Prostate gland (tissue), 2 donors: Measurements from ENCODE around the gene RBM27. TPM values are rescaled to one million over a fixed set of nuclear protein-coding genes. Genes with fewer than 3 reads are reported as not detected.
"Not testable (repeated sequence)": the region's sequence is repeated elsewhere in the genome, so short reads cannot be mapped to it uniquely, and the experiment has no call there.

Experiments
- DNase-seq: peaks from one replicate; pipeline ENCODE4 v3.0.0-alpha.2; 2019; ENCODE audit warnings: low spot score
- H3K27ac ChIP-seq, 2 donors: fragments of 200-600 bp; sonication (generic); 2 replicates each; pipeline ENCODE4 v1.5.1; 2017 to 2019
- H3K27me3 ChIP-seq: fragments of 200-600 bp; sonication (generic); replicated peaks from 2 replicates; pipeline ENCODE4 v1.5.1; 2019; ENCODE audit not compliant: insufficient read depth
- H3K36me3 ChIP-seq, 2 donors: fragments of 200-600 bp; sonication (generic); 1 replicate in 1 of 2; 2 replicates in 1 of 2; pipeline versions ENCODE4 v1.5.1 to v1.8.1; 2017 to 2019
- H3K4me1 ChIP-seq: fragments of 200-600 bp; sonication (generic); replicated peaks from 2 replicates; pipeline ENCODE4 v1.5.1; 2019
- H3K4me3 ChIP-seq, 2 donors: fragments of 200-600 bp; sonication (generic); 2 replicates each; pipeline ENCODE4 v1.5.1; 2017 to 2019
- H3K9me3 ChIP-seq: fragments of 200-600 bp; sonication (generic); 2 replicates; pipeline ENCODE4 v1.5.1; 2017
- CTCF ChIP-seq, 4 experiments: fragments of 200-600 bp in 2 of 4; fragments of 450-650 bp in 2 of 4; sonication (generic) in 2 of 4; IDR thresholded peaks; 1 replicate in 3 of 4; 2 replicates in 1 of 4; pipeline ENCODE4 v1.5.1; 2016 to 2019; ENCODE audit warnings: antibody characterized with exemption in 4 of 4, mild to moderate bottlenecking in 2 of 4, moderate library complexity in 2 of 4
- POLR2A ChIP-seq: fragments of 450-650 bp; IDR thresholded peaks from one replicate; pipeline ENCODE4 v1.6.1; 2016; ENCODE audit warnings: antibody characterized with exemption, mild to moderate bottlenecking
- POLR2AphosphoS5 ChIP-seq: sonication (generic); formaldehyde crosslinking; IDR thresholded peaks from one replicate; pipeline ENCODE4 v1.6.1; 2017; ENCODE audit warnings: antibody characterized with exemption
- WGBS: methylation state at CpG from one replicate; pipeline ENCODE4 v1.1.5; 2018; 5-methylcytosine and 5-hydroxymethylcytosine counted together
- intact Hi-C: fragments of 100-400 bp; cut with DNase I; formaldehyde crosslinking; loops from one replicate; pipeline ENCODE4 v1.14.2; 2022
- total RNA-seq, 2 donors: library from RNA; depleted of rRNA; stranded (reverse); fragments of >200 nt; gene quantifications; one replicate each; pipeline ENCODE4 v1.1.0, GENCODE V29; 2016

The RBM27 gene
- total RNA-seq, 2 donors from 2014 or later = 20.9 to 58.9 TPM

DNA sequence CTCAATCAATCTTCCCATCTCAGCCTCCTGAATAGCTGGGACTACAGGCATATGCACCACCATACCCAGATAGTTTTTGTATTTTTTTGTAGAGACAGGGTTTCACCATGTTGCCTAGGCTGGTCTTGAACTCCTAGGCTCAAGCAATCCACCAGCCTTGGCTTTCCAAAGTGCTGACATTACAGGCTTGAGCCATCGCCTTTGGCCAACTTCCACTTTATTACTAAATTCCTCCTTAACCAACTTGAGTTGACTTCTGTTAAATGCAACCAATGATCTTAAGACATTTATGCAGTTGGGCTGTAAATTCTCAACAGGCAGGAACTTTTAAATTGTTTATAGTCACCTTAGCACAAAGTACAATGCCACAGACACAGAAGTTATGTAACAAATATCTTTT lies 23.7 kb upstream of the RBM27 start:
- DNase-seq = no peak
- no peak overlapping the region for H3K27ac ChIP-seq
- H3K4me3 ChIP-seq = no peak overlapping the region
- intact Hi-C loops = loop anchor here (5.0 kb wide), 1 partner anchor 268 kb away; the partner anchor contains the start of gene TCERG1
- 91% methylated on average over 1 of the region's 1 CpG for WGBS
- no peaks in the 10 kb centered on the region for H3K4me1 ChIP-seq
- H3K27me3 ChIP-seq = no peaks in the 10 kb centered on the region
- no peak for TF ChIP-seq POLR2AphosphoS5
- no peak for TF ChIP-seq CTCF (IDR thresholded peaks at IDR 0.05)
- TF ChIP-seq POLR2A = no peak
- H3K36me3 ChIP-seq = no peaks in the 10 kb centered on the region
- no peaks in the 10 kb centered on the region for H3K9me3 ChIP-seq

- DNase-seq, H3K9me3 ChIP-seq, H3K4me3 ChIP-seq, H3K27me3 ChIP-seq, H3K36me3 ChIP-seq, H3K4me1 ChIP-seq, H3K27ac ChIP-seq: not testable (repeated sequence)
- 92% methylated on average over 21 of the region's 21 CpGs for WGBS
- intact Hi-C loops = loop anchor here (2.0 to 5.0 kb wide), 2 partner anchors 19 to 264 kb away; partner anchors contain the start of genes RBM27 and TCERG1
Measured at GRCh38 chr5:146183403-146183802, 20.0 kb upstream of the RBM27 start.

DNA sequence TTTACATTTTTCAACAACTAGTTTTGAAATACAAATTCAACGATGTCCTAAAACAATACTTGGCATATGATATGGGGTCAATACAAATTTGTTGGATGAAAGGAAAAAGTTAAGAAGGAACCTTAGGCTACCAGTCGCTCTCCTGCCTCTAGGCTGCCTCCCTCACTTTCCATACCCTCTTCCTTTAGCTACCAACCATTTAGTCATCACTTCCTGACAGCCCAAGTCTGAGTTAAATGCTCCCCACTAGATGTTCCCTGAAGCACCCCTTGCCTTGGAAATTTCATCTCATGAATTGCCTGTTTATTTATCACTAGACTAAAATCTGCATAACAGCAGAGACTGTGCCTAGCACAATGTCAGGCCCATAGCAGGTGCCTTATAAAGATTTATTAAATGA lies 18.2 kb upstream of the RBM27 start:
- Histone ChIP-seq H3K27me3 (no peaks in the 10 kb centered on the region), H3K36me3 (no peaks in the 10 kb centered on the region), H3K27ac (no peak overlapping the region), H3K4me1 (no peaks in the 10 kb centered on the region), H3K4me3 (no peak overlapping the region), H3K9me3 (no peaks in the 10 kb centered on the region)
- intact Hi-C loops = no loop called here
- no peak for DNase-seq
- TF ChIP-seq CTCF (IDR thresholded peaks at IDR 0.05) (no peak), POLR2AphosphoS5 (no peak), POLR2A (no peak)
- 73% methylated on average over 2 of the region's 2 CpGs for WGBS

DNA sequence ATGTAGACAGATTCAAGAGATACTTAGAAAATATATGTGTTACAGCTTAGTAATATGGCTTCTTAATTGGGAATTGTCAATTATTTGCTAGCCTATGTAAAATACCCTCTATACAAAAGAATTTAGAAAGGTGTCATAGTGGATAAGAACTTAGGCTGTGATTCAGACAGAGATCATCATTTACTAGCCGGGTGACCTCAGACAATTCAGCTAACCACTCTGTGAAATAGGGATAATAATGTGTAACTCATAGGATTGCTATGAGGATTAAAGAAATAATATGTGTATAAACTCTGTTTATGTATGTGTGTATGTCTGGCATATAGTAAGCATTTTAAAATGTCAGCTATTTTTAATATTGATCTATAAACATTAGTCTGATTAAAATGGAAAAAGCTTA lies 15.0 kb upstream of the RBM27 start:
- TF ChIP-seq POLR2AphosphoS5 (no peak), POLR2A (no peak), CTCF (IDR thresholded peaks at IDR 0.05) (no peak)
- intact Hi-C loops = no loop called here
- Histone ChIP-seq H3K27ac (no peak overlapping the region), H3K9me3 (no peaks in the 10 kb centered on the region), H3K4me1 (no peaks in the 10 kb centered on the region), H3K27me3 (no peaks in the 10 kb centered on the region), H3K4me3 (no peak overlapping the region), H3K36me3 (no peaks in the 10 kb centered on the region)
- WGBS = 85% methylated on average over 1 of the region's 1 CpG
- no peak for DNase-seq

DNA sequence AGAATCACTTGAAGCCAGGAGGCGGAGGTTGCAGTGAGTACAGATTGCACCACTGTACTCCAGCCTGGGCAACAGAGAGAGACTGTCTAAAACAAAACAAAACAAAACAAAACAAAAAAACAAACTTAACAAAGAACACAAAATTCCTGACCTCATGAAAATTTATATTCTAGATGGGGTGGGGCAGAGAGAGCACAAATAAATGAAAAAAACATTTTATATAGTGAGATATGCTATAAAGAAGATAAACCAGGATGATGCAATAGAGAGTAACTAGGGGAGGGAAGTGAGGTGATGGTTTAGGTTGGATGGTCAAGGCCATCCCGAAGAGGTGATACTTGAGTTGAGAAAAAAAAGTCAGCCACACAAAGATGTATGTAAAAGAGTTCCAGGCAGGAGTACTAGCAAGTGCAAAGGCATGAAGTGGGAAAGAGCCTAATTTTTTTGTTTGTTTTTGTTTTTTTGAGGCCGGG lies 10.8 kb upstream of the RBM27 start:
- no peak overlapping the region for H3K4me3 ChIP-seq
- TF ChIP-seq POLR2A = no peak
- TF ChIP-seq POLR2AphosphoS5 = no peak
- TF ChIP-seq CTCF (IDR thresholded peaks at IDR 0.05) = no peak
- intact Hi-C loops = no loop called here
- no peaks in the 10 kb centered on the region for H3K9me3 ChIP-seq
- no peaks in the 10 kb centered on the region for H3K36me3 ChIP-seq
- no peaks in the 10 kb centered on the region for H3K4me1 ChIP-seq
- no peak overlapping the region for H3K27ac ChIP-seq
- 90% methylated on average over 3 of the region's 3 CpGs for WGBS
- no peaks in the 10 kb centered on the region for H3K27me3 ChIP-seq
- DNase-seq = no peak
